Inflammatory macrophage treated with lipopolysaccharide for 1 hour (primary cell): ENCODE measurements around the gene WDR93.
"Not testable (repeated sequence)": the region's sequence is repeated elsewhere in the genome, so short reads cannot be mapped to it uniquely, and the experiment has no call there.

Experiments
- DNase-seq, 2 donors: peaks; one replicate each; pipeline ENCODE4 v3.0.0-alpha.2; 2020 to 2022

WDR93 gene

DNA sequence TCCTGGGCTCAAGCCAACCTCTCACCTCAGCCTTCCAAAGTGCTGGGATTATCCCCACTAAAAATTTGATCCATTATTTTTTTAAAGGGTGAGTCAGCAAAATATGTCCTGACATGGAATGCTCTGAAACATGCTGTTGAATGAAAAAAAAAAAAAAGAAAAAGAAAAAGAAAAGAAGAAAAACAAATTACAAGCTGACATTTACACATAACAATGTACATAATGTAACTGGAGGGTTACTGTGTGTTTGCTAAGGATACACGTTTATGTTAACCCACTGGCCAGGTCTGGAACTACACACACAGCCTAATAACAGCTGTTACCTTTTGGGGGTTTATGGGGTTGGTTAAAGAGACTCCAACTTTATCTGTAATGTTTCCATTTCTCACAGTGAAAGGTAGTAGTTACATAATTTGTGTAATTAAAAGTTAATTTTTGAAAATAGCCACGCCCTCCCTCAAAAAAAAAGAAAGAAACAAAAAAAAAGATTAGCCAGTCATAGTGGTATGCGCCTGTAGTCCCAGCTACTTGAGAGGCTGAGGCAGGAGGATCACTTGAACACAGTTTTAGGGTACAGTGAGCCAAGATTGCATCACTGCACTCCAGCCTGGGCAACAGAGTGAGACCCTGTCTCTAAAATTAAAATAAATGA is 82.4 kb downstream of the WDR93 start:
- no peak for DNase-seq

DNA sequence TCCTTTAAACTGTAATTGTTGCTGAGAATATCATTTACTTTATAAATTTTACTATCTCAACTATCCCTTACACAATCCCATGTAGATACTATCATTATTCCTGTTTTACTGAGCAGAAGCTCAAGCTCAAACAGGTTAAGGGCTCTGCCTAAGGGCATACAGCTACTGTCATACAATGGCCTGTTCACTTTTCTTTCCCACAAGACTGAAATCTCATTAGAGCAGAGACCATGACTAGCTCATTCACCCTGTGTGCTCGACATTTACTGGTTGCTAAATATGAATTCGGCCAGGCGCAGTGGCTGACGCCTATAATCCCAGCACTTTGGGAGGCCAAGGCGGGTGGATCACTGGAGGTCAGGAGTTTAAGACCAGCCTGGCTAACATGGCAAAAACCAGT is 83.9 kb downstream of the WDR93 start:
- DNase-seq, result no peak

DNA sequence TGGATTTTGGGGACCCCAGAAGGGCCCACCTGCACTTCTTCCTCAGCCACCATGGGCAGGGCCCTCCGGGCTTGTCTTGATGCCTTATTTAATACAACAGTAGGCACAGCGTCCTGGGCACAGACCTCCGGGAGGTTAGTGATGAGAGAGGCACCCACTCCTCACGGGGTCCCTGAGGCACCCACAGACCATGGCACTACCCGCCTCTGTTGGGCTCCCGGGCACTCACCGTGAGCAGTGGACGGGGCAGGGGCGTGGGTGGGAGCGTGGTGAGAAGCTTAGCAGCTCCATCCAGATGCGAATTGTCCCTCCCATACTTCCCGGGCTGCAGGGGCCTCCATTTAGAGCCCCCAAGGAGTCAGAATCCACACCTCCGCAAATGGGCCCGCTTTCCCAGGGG is 85.2 kb downstream of the WDR93 start:
- no peak for DNase-seq

DNA sequence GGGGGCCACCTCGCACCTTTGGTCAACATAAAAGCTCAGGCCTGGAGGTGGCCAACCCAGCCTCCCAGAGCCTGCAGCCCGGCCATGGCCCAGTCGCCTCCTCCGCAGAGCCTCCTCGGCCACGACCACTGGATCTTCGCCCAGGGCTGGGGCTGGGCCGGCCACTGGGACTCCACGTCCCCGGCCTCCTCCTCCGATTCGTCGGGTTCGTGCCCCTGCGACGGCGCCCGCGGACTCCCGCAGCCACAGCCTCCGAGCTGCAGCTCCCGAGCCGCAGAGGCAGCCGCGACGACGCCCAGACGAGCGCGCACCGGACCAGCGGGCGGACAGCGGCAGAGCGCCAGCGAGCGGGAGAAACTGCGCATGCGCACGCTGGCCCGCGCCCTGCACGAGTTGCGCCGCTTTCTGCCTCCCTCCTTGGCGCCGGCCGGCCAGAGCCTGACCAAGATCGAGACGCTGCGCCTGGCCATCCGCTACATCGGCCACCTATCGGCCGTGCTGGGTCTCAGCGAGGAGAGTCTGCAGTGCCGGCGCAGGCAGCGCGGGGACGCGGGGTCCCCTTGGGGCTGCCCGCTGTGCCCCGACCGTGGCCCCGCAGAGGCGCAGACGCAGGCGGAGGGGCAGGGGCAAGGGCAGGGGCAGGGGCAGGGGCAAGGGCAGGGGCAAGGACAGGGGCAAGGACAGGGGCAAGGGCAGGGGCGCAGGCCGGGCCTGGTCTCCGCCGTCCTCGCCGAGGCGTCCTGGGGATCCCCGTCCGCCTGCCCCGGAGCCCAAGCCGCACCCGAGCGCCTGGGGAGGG is 85.9 kb downstream of the WDR93 start, which contains the start of gene MESP2:
Gene MESP2, plus strand, starts transcription at position 59 of the 799 bp plus-strand sequence. Its CDS starts 26 bp downstream, at position 85.
- peak; percentile 71 to 87 for DNase-seq

DNA sequence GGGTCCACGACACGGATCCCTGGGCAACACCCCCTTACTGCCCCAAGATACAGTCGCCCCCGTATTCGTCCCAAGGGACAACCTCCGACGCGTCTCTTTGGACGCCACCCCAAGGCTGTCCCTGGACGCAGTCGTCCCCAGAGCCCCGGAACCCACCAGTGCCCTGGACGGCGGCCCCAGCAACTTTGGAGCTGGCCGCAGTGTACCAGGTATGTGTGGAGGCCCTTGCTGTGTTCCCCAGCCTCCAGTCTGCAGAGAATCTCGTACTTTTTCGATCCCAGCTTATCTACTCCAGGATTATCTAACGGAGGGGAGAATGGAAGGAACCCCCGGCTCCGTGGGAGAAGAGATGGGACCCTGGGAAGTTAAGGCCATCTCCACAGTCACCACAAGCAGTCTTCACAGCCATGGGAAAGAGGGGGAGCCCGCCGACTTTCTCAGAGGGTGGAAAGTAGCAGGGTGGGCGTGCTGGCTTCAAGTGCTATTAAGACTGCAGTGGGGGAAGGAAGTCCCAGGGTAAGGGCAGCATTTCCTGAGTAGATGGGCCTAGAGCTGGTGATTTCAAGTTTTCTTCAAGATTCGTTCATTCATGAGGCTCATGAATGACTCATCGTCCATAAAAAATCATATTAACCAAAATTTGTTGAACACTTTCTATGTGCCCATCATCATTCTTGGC is 86.6 kb downstream of the WDR93 start:
- no peak for DNase-seq

DNA sequence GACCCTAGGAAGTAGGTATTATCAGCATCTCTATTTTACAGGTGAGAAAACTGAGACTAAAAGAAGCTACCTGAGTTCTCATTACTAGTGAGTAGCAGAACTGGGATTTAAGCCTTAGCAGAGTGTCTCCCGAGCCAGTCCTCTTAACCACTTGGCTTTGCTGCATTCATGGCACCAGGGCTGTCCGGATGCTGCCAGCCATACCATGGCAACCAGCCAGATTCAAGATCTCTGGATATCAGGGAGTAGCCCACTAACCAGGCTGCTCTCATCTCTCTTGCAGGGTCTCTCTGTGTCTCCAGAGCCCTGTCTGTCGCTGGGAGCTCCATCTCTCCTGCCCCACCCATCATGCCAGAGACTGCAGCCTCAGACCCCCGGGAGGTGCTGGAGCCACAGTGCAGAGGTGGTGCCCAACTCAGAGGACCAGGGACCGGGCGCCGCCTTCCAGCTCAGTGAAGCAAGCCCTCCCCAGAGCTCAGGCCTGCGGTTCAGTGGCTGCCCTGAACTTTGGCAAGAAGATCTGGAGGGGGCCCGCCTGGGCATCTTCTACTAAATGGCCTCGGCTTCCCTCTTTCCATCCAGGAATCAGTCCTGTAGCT is 87.3 kb downstream of the WDR93 start:
- no peak for DNase-seq

DNA sequence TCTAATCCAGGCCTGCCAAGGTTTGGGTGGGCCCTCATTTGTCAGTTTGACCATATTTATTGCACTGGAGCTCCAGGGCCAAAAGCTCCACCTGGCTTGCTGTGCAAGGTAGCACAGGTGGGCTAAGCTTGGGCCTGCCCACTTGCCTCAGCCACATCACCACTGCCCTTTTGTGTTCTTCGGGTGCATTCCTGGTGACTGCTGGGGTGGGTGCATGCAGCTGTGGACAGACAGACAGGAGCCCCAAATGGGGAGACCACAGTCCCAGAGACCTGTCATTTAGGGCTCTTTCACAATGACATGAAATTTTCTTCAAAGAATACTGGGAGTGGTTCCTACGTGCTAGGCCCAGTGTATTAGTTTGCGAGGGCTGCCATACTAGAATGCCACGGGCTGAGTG is 88.2 kb downstream of the WDR93 start:
- no peak for DNase-seq

DNA sequence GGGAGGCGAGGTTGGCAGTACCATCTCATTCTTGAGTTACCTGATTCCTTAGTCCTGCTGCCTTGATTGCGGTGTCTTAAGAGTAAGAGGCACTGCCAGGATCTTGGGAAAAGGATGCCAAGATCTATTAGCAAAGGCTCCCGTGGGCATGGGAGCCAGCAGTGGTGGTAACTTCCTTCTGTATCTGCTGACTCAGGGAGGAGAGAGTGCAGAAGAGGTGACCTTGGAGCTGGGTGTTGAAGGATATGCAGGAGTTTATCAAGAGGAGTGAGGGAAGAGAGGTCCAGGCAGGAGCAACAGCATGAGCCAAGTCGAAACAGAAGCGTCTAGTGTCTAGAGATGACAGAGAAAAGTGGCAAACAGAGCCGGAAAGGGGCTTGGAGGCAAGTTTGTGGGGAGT is 90.0 kb downstream of the WDR93 start:
- no peak for DNase-seq

DNA sequence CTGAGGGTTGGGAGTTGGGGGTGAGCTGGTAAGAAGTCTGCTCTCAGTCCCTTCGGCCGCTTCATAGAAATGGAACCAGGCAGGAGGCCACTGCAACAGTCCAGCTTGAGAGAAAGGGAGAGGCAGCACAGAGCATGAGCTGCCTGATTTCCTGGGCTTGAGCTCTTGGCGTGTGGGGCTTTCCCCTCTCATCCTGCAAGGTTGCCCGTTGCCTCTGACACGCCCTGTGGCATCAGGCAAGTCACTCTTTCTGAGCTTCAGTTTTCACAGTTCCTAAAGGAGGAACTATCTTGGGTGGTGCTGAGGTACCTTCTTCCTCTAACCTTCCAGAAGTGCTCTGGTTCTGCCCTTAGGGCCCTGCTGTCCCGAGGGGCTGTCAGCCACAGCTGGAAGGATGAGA is 90.4 kb downstream of the WDR93 start:
- peak; percentile 84 to 93 for DNase-seq

DNA sequence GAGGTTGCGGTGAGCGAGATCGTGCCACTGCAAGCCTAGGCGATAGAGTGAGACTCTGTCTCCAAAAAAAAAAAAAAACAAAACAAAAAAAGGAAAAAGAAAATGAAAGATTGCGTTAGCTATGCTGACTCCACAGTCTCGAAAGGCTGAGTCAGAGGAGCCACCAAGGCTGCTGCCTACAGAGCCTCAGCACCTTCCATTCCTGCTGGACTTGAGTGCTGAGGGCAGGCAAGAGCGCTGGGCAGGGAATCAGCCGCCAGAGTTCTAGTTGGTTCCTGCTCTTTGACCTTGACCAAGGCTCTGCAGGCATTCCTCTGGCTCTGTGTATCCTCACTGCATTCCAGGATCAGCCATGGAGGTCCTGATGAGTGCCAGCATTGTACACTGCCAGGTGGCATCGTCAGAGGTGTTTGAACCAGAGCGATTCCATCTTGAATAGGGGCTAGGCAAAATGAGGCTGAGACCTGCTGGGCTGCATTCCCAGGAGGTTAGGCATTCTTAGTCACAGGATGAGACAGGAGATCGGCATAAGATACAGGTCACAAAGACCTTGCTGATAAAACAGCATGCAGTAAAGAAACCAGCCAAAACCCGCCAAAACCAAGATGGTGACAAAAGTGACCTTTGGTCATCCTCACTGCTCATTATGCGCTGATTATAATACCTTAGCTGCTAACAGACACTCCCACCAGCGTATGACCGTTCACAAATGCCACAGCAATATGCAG is 91.4 kb downstream of the WDR93 start:
- DNase-seq, result peak; percentile 93 to 97

DNA sequence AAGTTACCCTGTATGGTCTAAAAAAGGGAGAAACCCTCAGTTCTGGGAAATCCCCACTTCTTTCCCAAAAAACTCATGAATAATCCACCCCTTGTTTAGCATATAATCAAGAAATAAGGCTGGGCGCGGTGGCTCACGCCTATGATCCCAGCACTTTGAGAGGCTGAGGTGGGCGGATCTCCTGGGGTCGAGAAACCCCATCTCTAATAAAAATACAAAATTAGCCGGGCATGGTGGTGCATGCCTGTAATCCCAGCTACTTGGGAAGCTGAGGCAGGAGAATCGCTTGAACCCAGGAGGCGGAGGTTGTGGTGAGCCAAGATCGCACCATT is 92.0 kb downstream of the WDR93 start:
- not testable (repeated sequence) for DNase-seq

DNA sequence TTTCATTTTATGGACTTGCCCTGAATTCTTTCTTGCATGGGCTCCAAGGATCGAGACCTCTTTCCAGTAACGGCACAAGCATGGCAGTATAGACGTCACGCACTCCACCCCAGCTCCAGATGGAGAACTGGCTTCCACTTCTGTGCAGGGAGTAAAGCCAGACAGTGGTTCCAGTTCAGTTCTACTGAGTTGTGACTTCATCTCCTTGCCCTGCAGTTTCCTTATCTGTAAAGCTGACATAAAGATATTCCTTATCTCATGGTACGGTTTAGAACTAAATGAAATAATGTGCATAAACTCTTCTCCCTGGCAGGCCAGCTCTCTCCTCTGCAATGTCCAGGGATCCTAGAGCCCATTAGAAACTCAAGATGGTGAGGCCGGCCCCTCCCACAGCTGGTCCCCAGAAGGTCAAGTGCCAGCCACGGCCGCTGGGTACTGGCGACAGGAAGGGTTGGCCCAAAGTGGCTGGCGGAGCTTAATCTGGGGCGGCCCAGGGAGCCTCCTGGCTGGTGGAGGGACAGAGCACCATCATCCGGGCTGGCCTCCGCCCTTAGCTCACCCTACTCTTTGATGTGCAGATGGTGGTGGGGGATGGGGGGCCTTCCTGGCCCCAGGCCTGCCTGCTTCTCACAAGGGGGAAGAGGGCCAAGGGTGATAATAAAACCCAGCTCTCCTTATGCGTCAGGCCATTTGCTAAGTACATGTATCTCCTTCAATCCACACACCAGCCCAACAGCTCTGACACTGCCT is 92.7 kb downstream of the WDR93 start:
- no peak for DNase-seq

DNA sequence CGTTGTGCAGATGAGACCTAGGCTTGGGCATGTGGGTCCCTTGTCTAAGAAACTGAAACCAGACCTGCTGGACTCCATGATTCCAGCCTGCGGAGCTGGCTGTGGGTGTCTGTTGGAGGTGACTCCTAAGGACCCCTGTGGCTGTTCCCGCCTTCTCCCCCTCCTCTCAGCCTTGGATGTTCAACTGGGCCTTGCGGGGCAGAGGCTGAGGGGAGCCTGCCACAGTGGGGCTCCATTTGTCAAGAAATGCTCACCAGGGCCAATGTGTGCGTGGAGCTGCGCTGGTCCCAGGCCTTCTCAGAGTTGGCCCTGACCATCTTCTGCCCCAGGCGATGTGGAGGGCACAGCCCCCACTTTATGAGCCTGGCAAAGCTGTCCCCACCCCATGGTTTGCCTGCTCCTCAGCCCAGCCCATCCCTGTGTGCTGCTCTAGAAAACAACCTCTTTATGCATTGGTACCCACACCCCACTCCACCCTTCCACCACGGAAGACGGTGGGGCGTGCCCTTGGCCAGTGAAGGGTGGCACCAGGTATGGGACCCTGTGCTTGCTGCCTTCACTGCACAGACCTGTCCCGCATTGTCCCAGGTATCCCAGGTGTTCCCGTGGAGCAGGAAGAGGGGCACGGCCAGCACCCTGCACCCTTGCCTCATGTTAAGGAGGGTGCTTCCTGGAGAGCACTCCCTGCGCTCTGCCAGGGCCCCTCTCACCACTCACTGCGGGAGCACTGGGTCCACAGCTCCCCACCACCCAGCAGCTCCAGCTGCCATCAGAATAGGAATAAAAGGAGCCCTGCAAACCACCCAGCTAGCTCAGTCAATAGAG is 93.5 kb downstream of the WDR93 start:
- DNase-seq, result no peak

DNA sequence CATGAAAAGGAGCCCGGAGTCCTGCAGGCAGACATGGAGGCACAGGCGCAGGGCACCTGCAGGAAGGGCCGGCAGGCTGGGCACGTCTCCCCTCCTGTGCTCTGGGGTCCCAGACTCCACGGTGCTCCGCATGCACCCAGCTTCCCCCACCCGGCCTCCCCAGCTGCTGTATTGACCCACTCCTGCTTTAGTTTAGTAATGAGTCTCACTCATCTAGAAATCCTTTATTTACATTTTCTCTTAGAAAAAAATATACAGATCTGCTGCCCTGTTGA is 94.0 kb downstream of the WDR93 start:
- DNase-seq, result no peak

DNA sequence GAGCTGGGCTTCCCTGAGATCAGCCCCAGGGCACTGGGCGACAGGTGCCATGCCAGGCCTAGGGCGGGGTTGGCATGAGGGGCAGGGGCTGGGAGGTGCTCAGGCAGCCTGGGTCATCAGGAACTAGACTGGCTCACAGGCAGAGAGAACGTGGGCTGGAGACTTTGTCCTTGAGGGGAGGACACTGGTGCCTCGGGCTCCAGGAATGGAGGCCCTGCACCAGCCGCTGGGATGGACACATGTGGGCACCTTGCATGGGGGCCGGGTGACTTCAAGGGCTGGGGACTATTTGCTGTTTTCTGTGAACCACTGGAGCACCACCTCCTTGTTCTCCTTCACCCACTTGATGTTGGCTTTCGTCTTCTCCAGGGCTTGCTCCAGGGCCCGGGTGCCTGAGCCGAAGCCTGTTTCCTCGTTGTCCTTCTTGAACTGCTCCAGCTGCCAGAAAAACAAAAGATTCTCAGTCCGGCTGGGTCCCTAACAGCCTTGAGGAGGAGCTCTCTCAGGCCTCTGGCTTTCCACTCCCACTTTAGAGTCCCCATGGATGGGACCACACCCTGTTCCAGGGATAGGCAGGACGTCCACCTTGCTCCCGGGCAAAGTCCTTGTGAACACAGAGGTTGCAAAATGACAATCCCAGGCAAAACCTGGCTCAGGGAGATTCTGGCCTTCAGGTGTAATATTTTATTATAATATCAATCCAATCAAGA is 94.6 kb downstream of the WDR93 start:
- DNase-seq, result no peak

DNA sequence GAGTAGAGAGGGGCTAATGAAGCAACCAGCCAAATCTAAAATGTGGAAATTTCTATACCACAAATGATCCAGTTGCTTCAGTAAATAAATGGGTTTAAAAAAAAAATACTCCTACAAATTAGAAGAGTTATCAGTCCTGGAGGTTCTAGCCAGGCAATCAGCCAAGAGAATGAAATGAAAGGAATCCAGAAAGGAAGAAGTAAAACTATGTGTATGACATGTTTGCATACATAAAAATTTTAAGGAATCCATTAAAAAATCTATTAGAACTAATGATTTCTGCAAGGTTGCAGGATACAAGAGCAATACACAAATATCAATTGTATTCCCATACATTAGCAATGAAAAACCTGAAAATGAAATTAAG is 95.1 kb downstream of the WDR93 start:
- no peak for DNase-seq

DNA sequence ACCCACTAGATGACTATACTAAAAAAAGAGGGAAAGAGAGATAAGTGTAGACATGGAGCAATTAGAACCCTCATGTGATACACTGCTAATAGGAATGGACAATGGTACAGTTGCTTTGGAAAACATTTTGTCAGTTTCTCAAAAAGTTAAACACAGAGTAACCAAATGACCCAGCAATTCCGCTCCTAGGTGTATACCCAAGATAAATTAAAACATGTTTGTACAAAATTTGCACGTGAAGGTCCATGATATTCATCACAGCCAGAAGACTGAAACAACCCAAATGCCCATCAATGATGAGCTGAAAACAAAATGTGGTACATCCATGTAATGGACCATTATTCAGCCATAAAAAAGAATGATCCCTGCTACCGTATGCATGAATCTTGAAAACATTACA is 97.3 kb downstream of the WDR93 start:
- no peak for DNase-seq

DNA sequence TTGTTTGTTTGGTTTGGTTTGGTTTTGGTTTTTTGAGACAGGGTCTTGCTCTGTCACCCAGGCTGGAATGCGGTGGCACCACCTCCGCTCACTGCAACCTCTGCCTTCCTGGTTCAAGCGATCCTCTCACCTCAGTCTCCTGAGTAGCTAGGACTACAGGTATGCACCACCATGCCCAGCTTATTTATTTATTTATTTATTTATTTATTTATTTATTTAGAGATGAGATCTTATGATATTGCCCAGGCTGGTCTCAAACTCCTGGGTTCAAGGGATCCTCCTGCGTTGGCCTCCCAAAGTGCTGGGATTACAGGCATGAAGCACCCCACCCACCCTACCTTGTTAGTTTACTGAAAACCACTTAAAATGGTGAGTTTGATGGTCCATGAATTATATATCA is 98.0 kb downstream of the WDR93 start:
- DNase-seq, result not testable (repeated sequence)

DNA sequence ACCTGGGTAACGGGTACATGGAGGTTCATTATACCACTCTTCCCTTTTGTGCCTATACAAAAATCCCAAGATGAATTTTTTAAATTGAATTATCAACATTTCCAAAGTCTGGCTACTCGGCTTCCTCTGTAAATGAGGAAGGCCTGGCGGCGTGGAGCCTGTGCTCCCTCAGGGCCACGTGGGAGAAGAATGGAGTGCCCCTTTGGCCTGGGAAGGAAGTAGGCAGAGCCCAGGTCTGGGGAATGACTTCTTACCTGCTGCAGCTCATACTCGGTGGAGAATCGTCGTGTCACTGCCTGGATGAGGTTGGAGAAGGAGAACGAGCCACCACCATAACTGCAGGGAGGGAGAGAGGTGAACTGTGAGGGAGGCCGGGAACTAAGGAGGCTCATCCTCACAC is 99.6 kb downstream of the WDR93 start:
- DNase-seq, result no peak

DNA sequence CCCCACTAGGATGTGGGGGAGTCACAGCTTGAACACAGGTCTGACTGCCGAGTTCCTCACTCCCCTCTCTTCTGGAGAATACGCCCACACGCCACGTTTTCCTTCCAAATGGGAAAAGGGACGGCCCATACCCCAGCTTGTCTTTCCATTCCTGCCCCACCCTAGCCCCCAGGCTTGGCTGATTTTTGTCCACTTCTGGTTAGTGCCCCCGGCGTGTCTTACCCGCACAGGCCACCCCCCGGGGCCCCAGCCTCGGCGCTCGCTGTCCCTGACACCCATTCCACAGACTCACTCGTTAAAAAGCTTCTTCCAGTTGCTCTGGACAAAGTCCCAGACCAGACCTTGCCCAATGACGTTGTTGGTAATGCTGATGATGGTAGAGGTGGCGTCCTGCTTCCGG is 100.0 kb downstream of the WDR93 start:
- no peak for DNase-seq
